CD4-positive, alpha-beta T cell (primary cell): ENCODE data around the gene PNPLA4. TPM values are rescaled to one million over a fixed set of nuclear protein-coding genes. Genes with fewer than 3 reads are reported as not detected.

Source experiments
- ATAC-seq: fragments of 200-7000 bp; cut with Tn5 transposase; one replicate; pipeline ENCODE4 v1.10.0; 2022; ENCODE audit warnings: mild to moderate bottlenecking; ENCODE audit not compliant: poor library complexity
- CTCF ChIA-PET: fragments of 350-600 bp; sonication (Branson Sonifier 250); formaldehyde crosslinking; loops from one replicate; lab custom pipeline; 2021; ENCODE audit warnings: antibody characterized with exemption, inconsistent platforms; lab: Charles Lee
- POLR2A ChIA-PET: fragments of 350-600 bp; sonication (Branson Sonifier 250); formaldehyde crosslinking; loops from one replicate; lab custom pipeline; 2021; ENCODE audit warnings: antibody characterized with exemption, inconsistent platforms; lab: Charles Lee
- DNase-seq, 14 experiments: peaks; one replicate each; pipeline ENCODE4 v3.0.0-alpha.2; 2013 to 2020; ENCODE audit warnings: mixed read lengths in 2 of 14
- H3K27ac ChIP-seq, 2 donors: one replicate each; pipeline versions ENCODE4 v1.5.1 to v1.7.0; 2013; ENCODE audit warnings: low read length in 2 of 2, low read depth in 1 of 2, mild to moderate bottlenecking in 1 of 2
- H3K27me3 ChIP-seq, 2 experiments: 1 replicate in 1 of 2; 2 replicates in 1 of 2; pipeline versions ENCODE4 v1.6.1 to v1.7.0; 2013; ENCODE audit warnings: low read length in 2 of 2, control low read depth in 1 of 2, mild to moderate bottlenecking in 1 of 2, moderate library complexity in 1 of 2; ENCODE audit not compliant: insufficient read depth in 2 of 2, control insufficient read depth in 1 of 2
- H3K36me3 ChIP-seq: one replicate; pipeline ENCODE4 v1.6.1; 2013; ENCODE audit warnings: low read length, control low read depth; ENCODE audit not compliant: insufficient read depth
- H3K4me1 ChIP-seq: one replicate; pipeline ENCODE4 v1.6.1; 2013; ENCODE audit warnings: low read length, control low read depth; ENCODE audit not compliant: insufficient read depth
- H3K4me3 ChIP-seq: one replicate; pipeline ENCODE4 v1.5.1; 2013; ENCODE audit warnings: mild to moderate bottlenecking, low read length, moderate library complexity
- H3K9me3 ChIP-seq, 2 experiments: 1 replicate in 1 of 2; 2 replicates in 1 of 2; pipeline versions ENCODE4 v1.6.1 to v1.7.0; 2013; ENCODE audit warnings: low read length in 2 of 2, mild to moderate bottlenecking in 2 of 2, control low read depth in 1 of 2, moderate library complexity in 1 of 2; ENCODE audit not compliant: control insufficient read depth in 1 of 2, insufficient read depth in 1 of 2
- H3K27ac Mint-ChIP-seq: one replicate; pipeline ENCODE4 v1.8.0; 2020; ENCODE audit warnings: mixed read lengths
- H3K27me3 Mint-ChIP-seq: one replicate; pipeline ENCODE4 v1.8.0; 2021; ENCODE audit warnings: mixed read lengths
- H3K36me3 Mint-ChIP-seq: one replicate; pipeline ENCODE4 v1.8.0; 2021; ENCODE audit warnings: low read depth, mixed read lengths
- H3K4me1 Mint-ChIP-seq: one replicate; pipeline ENCODE4 v1.8.0; 2021; ENCODE audit warnings: low read depth, mixed read lengths
- H3K4me3 Mint-ChIP-seq: one replicate; pipeline ENCODE4 v1.8.0; 2020; ENCODE audit warnings: mild to moderate bottlenecking, mixed read lengths
- H3K9me3 Mint-ChIP-seq: one replicate; pipeline ENCODE4 v1.8.0; 2020; ENCODE audit warnings: mixed read lengths
- intact Hi-C, 2 experiments: fragments of 100-400 bp; cut with DNase I in 1 of 2; cut with micrococcal nuclease in 1 of 2; formaldehyde crosslinking; loops; one replicate each; pipeline versions ENCODE4 v1.15.1 to v1.9.0; 2023 to 2025; cut with DNase I, micrococcal nuclease
- polyA plus RNA-seq, 2 donors: library from polyadenylated mRNA; unstranded; fragments of 120-200 nt; gene quantifications; one replicate each; pipeline ENCODE4 v1.2.1, GENCODE V29; 2013
- total RNA-seq, 174 experiments: library from RNA in 2 of 174; stranded (reverse) in 2 of 174; gene quantifications; one replicate each; pipeline ENCODE4 v1.2.3 and lab custom pipeline; 2021 to 2026
- TF ChIP-seq, protein P1 (sequence below): fragments of 200-600 bp; IDR thresholded peaks from one replicate; pipeline ENCODE4 v1.8.0; 2022; ENCODE audit warnings: antibody characterized with exemption, mild to moderate bottlenecking

Gene PNPLA4
- 1 to 10 TPM; 1.9 to 2.1 TPM for total RNA-seq
- 4.3 TPM for polyA plus RNA-seq (2013, experiment 1 of 2)
- 5.7 TPM for polyA plus RNA-seq (2013, experiment 2 of 2)
- 0.81 to 10.8 (median 4.6) reads per million in 172 experiments for total RNA-seq (lab: John Stamatoyannopoulos, UW)

DNA sequence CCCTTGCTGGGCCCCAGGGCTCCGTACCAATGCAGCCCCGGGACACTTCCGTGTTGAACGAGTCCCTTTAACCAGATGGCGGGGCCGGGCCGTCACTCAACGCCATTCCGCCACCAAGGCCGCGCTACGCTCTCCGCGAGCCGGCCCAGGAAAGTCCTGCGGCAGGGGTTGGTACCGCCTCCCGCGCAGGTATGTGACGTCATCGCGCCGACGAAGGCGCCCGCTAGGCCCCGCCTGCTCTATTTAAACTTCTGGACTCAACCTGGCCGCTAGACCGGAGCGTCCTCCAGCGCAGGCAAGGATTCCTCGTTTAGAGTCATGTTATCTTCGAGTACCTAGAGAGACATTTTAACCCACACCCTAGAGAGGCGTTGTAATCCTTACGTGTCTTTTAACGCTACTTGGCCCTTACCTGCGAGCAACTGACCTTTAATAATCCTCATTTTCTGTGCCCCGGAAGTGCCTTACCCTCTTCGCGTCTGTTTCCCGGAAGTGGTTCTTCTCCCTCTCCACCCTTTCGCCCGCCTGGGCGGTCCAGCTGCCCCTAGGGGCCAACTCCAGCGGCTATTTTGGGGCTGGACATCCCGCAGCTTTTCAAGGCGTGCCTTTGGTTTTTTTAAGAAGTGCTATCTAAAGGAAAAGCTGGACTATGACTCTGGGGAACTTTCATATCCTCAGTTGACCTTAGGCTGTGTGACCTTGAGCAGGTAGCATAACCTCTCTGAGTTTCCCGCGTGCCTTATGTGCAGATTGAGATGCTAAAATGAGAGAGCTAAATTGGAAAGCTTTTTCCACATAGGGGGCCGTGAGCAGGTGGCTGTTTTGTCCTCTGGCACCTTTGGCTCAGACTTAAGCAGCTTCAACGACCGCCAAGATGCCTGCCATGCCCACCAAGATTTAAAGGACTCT lies at the start of gene PNPLA4:
PNPLA4 (minus strand) TSS at position 155 of the 909 bp plus-strand sequence. CDS start 1,294 bp downstream, outside the sequence.
- peaks cover 2% of the 10 kb centered on the region for H3K36me3 ChIP-seq
- TF ChIP-seq, protein P1, sequence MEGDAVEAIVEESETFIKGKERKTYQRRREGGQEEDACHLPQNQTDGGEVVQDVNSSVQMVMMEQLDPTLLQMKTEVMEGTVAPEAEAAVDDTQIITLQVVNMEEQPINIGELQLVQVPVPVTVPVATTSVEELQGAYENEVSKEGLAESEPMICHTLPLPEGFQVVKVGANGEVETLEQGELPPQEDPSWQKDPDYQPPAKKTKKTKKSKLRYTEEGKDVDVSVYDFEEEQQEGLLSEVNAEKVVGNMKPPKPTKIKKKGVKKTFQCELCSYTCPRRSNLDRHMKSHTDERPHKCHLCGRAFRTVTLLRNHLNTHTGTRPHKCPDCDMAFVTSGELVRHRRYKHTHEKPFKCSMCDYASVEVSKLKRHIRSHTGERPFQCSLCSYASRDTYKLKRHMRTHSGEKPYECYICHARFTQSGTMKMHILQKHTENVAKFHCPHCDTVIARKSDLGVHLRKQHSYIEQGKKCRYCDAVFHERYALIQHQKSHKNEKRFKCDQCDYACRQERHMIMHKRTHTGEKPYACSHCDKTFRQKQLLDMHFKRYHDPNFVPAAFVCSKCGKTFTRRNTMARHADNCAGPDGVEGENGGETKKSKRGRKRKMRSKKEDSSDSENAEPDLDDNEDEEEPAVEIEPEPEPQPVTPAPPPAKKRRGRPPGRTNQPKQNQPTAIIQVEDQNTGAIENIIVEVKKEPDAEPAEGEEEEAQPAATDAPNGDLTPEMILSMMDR, result no peak
- Mint-ChIP-seq H3K27me3 (peaks cover 4% of the 10 kb centered on the region), H3K4me1 (peaks cover 18% of the 10 kb centered on the region), H3K4me3 (peak within 1 kb of the TSS; percentile 91), H3K9me3 (no peaks in the 10 kb centered on the region), H3K27ac (peak within 1 kb of the TSS; percentile 94), H3K36me3 (peaks cover 14% of the 10 kb centered on the region)
- ChIA-PET CTCF (no interaction called here), POLR2A (no interaction called here)
- peak within 1 kb of the TSS; percentile 77 to 92 for H3K27ac ChIP-seq
- no peaks in the 10 kb centered on the region for H3K27me3 ChIP-seq
- H3K9me3 ChIP-seq, result peaks cover 0 to 5% of the 10 kb centered on the region in 2 experiments
- ATAC-seq (peak; percentile 89), DNase-seq (peak; percentile 63 to 91 (median 78))
- intact Hi-C loops, result loop anchor here in 1 of 2 experiments (10.0 kb wide), 1 partner anchor 783 kb away; the partner anchor contains the start of genes PUDP and STS
- H3K4me1 ChIP-seq, result peaks cover 13% of the 10 kb centered on the region
- peak within 1 kb of the TSS; percentile 72 for H3K4me3 ChIP-seq

DNA sequence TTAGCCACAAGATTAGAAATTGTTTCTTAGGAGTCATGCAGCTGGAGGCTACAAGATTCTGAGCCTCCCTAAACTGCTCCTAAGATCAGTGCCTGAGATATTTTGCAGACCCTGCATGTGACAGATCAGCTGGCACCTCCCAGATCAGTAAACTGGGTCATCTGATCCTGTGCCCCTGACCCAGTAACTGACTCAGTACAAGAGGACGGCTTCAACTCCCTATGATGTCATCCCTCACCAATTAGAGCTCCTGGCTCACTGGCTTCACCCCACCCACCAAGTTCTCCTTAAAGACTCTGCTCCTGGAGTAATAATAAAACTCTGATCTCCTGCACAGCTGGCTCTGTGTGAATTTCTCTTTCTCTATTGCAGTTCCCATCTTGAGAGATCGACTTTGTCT lies 45.4 kb upstream of the PNPLA4 start:
- Histone ChIP-seq H3K4me3 (no peak overlapping the region), H3K27ac (no peak overlapping the region), H3K9me3 (no peaks in the 10 kb centered on the region), H3K27me3 (no peaks in the 10 kb centered on the region), H3K4me1 (no peaks in the 10 kb centered on the region), H3K36me3 (no peaks in the 10 kb centered on the region)
- TF ChIP-seq, protein P1, result no peak
- DNase-seq (no peak), ATAC-seq (no peak)
- intact Hi-C loops, result no loop called here
- Mint-ChIP-seq H3K36me3 (no peaks in the 10 kb centered on the region), H3K27ac (no peak overlapping the region), H3K4me1 (no peaks in the 10 kb centered on the region), H3K27me3 (no peaks in the 10 kb centered on the region), H3K9me3 (no peaks in the 10 kb centered on the region), H3K4me3 (no peak overlapping the region)
- CTCF ChIA-PET, result no interaction called here
- POLR2A ChIA-PET, result no interaction called here

GRCh38 chrX:7970428-7970827 lies 43.2 kb upstream of the PNPLA4 start:
- CTCF ChIA-PET, result no interaction called here

More at GRCh38 chrX:7970428-7970827, 43.2 kb upstream of the PNPLA4 start:
- no peaks in the 10 kb centered on the region for H3K27me3 ChIP-seq
- H3K36me3 Mint-ChIP-seq, result no peaks in the 10 kb centered on the region
- TF ChIP-seq, protein P1, result no peak
- no peak for ATAC-seq
- H3K4me3 ChIP-seq, result no peak overlapping the region
- H3K4me1 Mint-ChIP-seq, result no peaks in the 10 kb centered on the region
- no peak overlapping the region for H3K27ac ChIP-seq
- H3K9me3 ChIP-seq, result no peaks in the 10 kb centered on the region
- H3K27ac Mint-ChIP-seq, result no peak overlapping the region
- intact Hi-C loops, result no loop called here
- no peaks in the 10 kb centered on the region for H3K27me3 Mint-ChIP-seq
- no peaks in the 10 kb centered on the region for H3K4me1 ChIP-seq
- no peaks in the 10 kb centered on the region for H3K36me3 ChIP-seq
- POLR2A ChIA-PET, result no interaction called here
- no peak overlapping the region for H3K4me3 Mint-ChIP-seq
- no peaks in the 10 kb centered on the region for H3K9me3 Mint-ChIP-seq
- DNase-seq, result no peak
